Breast epithelium (tissue), 3 donors: ENCODE results near the gene HOXD12.

Source experiments
- POLR2A ChIP-seq: fragments of 450-650 bp; IDR thresholded peaks from one replicate; pipeline ENCODE4 v1.6.1; 2016; ENCODE audit warnings: antibody characterized with exemption, mild to moderate bottlenecking, moderate library complexity
- TF ChIP-seq, protein P1 (sequence below), 3 donors: fragments of 450-650 bp; IDR thresholded peaks; one replicate each; pipeline ENCODE4 v1.5.1; 2016 to 2017; ENCODE audit warnings: antibody characterized with exemption in 3 of 3, mild to moderate bottlenecking in 3 of 3, moderate library complexity in 3 of 3

DNA sequence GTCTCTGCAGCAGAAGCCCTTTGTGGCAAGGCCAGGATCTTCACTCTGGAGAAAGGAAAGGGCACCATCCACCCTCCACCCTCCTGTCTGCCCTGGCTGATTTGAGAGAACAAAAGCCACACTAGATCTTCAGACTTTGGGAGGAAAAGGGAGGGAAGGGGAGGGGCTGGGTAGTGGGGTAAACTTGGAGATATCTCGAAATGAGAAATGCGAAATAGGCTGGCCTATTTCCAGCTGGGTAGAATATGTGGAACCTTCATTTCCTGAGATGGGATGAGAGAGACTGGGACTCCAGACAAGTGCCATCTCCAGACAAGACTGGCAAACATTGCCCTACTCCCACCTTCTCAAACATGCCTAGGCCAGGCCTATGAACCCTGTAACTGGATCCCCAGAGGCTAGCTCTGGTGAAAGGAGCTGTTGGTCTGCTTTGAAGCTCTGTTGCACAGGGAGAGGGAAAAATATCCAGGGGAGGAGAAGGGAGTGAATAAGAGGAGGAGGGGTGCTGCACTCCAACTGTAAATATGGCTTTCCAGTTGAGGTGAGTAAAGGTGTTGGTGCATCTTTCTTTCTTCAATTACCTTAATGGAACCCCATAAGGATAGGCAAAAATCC is 1.7 kb downstream of the HOXD12 start:
- no peak for TF ChIP-seq POLR2A
- TF ChIP-seq, protein P1, sequence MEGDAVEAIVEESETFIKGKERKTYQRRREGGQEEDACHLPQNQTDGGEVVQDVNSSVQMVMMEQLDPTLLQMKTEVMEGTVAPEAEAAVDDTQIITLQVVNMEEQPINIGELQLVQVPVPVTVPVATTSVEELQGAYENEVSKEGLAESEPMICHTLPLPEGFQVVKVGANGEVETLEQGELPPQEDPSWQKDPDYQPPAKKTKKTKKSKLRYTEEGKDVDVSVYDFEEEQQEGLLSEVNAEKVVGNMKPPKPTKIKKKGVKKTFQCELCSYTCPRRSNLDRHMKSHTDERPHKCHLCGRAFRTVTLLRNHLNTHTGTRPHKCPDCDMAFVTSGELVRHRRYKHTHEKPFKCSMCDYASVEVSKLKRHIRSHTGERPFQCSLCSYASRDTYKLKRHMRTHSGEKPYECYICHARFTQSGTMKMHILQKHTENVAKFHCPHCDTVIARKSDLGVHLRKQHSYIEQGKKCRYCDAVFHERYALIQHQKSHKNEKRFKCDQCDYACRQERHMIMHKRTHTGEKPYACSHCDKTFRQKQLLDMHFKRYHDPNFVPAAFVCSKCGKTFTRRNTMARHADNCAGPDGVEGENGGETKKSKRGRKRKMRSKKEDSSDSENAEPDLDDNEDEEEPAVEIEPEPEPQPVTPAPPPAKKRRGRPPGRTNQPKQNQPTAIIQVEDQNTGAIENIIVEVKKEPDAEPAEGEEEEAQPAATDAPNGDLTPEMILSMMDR (IDR thresholded peaks at IDR 0.05), result no peak
